Measurements from ENCODE around the gene PAFAH1B1.
A peak's percentile ranks its signal among the peaks of the same experiment; 100 is the strongest.
"Not testable (repeated sequence)": the region's sequence is repeated elsewhere in the genome, so short reads cannot be mapped to it uniquely, and the experiment has no call there.

PAFAH1B1 gene

GRCh38 chr17:2572304-2572609, 21.2 kb upstream of the PAFAH1B1 start:
- H3K27ac Mint-ChIP-seq; H3K9me3 Mint-ChIP-seq; H3K27me3 Mint-ChIP-seq (ENCODE audit: low read depth); H3K36me3 Mint-ChIP-seq (ENCODE audit: low read depth); H3K4me3 Mint-ChIP-seq; H3K4me1 Mint-ChIP-seq (ENCODE audit: low read depth): not testable (repeated sequence)

- H3K27me3 Mint-ChIP-seq (ENCODE audit: low read depth), result peaks cover 5% of the 10 kb centered on the region
- no peak overlapping the region for H3K27ac Mint-ChIP-seq
These were observed 13.3 kb upstream of the PAFAH1B1 start for GRCh38 chr17:2580151-2580550.

DNA sequence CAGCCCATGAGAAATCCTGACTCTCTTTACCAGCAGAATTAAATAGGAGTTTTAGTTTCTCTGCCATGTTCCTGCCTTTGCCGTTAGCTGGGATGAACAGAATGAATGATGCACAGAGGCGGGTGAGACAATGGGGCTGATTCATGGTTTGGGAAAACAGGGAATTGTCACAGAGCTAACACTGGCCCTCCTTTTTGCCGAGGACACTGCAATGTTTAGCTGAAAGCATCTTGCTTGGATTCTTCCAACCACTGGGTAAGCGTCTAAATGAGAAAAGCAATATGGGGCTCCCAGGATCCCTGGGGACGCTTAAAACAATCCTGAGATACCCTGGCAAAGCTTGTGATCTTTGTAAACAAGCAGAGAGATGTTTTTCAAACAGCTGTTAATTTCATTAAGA, 12.8 kb upstream of the PAFAH1B1 start:
- H3K27ac Mint-ChIP-seq, result no peak overlapping the region
- H3K9me3 Mint-ChIP-seq, result no peaks in the 10 kb centered on the region
- no peaks in the 10 kb centered on the region for H3K4me1 Mint-ChIP-seq (ENCODE audit: low read depth)
- H3K27me3 Mint-ChIP-seq (ENCODE audit: low read depth), result peaks cover 5% of the 10 kb centered on the region
- H3K4me3 Mint-ChIP-seq, result no peak overlapping the region
- no peaks in the 10 kb centered on the region for H3K36me3 Mint-ChIP-seq (ENCODE audit: low read depth)

More at GRCh38 chr17:2580151-2580550, 13.3 kb upstream of the PAFAH1B1 start:
- Mint-ChIP-seq H3K9me3 (no peaks in the 10 kb centered on the region), H3K36me3 (ENCODE audit: low read depth) (no peaks in the 10 kb centered on the region), H3K4me1 (ENCODE audit: low read depth) (no peaks in the 10 kb centered on the region), H3K4me3 (no peak overlapping the region)

GRCh38 chr17:2582493-2582892, 11.0 kb upstream of the PAFAH1B1 start:
- Mint-ChIP-seq H3K36me3 (ENCODE audit: low read depth) (no peaks in the 10 kb centered on the region), H3K4me3 (no peak overlapping the region), H3K4me1 (ENCODE audit: low read depth) (no peaks in the 10 kb centered on the region), H3K27ac (no peak overlapping the region), H3K9me3 (no peaks in the 10 kb centered on the region), H3K27me3 (ENCODE audit: low read depth) (peaks cover 10% of the 10 kb centered on the region)

DNA sequence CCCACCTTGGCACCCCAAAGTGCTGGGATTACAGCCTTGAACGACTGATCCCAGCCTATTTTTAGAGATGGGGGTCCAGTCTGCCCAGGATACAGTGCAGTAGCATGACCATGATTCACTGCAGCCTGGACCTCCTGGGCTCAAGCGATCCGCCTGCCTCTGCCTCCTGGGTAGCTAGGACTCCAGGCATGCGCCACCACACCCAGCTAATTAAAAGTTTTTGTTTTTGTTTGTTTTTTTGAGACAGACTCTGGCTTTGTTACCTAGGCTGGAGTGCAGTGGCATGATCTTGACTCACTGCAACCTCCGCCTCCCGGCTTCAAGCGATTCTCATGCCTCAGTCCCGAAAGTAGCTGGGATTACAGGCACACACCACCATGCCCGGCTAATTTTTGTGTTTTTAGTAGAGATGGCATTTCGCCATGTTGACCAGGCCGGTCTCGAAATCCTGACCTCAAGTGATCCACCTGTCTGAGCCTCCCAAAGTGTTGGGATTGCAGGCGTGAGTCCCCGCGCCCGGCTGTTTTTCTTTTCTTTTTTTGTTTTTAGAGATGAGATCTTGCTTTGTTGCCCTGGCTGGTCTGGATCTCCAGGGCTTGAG, 2.3 kb upstream of the PAFAH1B1 start:
- H3K9me3 Mint-ChIP-seq, result no peaks in the 10 kb centered on the region
- no peak overlapping the region for H3K27ac Mint-ChIP-seq
- peaks cover 13% of the 10 kb centered on the region for H3K27me3 Mint-ChIP-seq (ENCODE audit: low read depth)
- H3K4me1 Mint-ChIP-seq (ENCODE audit: low read depth), result peaks cover 14% of the 10 kb centered on the region
- no peak overlapping the region for H3K4me3 Mint-ChIP-seq
- peaks cover 1% of the 10 kb centered on the region for H3K36me3 Mint-ChIP-seq (ENCODE audit: low read depth)

GRCh38 chr17:2593821-2594721, 617 bp downstream of the PAFAH1B1 start:
- Mint-ChIP-seq H3K36me3 (ENCODE audit: low read depth) (peaks cover 8% of the 10 kb centered on the region), H3K4me1 (ENCODE audit: low read depth) (peaks cover 32% of the 10 kb centered on the region), H3K4me3 (peak overlapping the region; percentile 96), H3K9me3 (no peaks in the 10 kb centered on the region), H3K27ac (peak overlapping the region; percentile 95), H3K27me3 (ENCODE audit: low read depth) (peaks cover 5% of the 10 kb centered on the region)

DNA sequence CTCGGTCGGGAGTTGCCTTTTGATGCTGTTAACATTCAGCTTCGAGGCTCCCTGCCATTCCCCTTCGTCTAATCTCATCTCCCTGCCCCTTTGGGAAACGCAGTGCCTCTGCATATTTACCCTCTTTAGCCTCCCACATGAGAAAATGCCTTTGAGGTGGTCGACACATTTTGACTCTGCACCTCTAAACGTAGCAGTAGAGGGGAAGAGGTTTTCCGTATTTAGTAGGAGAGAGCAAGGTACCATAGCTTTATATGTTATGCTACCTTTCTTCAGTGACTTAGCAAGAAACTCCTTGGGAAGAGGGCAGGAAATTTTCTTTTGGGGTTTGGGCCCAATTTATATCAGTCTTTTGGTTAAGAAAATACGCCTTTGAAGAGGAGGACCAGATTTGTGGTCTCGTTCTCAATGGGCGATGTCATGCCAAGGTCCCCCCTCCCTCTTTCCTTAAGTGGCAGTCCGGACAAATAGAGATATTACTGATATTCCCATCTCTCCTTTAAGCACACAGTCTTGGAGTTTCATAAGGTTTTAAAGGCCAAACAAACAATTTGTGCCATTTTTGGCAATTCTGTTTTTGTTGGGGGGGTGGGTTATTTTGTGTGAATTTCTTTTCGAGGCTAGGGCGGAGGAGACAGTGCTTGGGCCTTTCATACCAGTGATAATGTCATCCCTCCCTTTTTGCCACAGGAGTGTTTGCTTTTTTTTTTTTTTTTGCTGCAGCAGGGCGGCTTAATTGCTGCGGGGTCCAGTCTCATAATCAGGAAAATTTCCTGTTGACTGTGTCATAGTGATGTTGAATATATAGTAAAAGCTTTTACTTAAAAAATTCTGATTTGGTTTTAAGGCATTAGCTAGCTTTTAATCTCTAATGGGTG, 1.5 kb downstream of the PAFAH1B1 start:
- peak overlapping the region; percentile 96 for H3K4me3 Mint-ChIP-seq
- peaks cover 37% of the 10 kb centered on the region for H3K4me1 Mint-ChIP-seq (ENCODE audit: low read depth)
- H3K36me3 Mint-ChIP-seq (ENCODE audit: low read depth), result peaks cover 10% of the 10 kb centered on the region
- no peaks in the 10 kb centered on the region for H3K9me3 Mint-ChIP-seq
- H3K27me3 Mint-ChIP-seq (ENCODE audit: low read depth), result peaks cover 5% of the 10 kb centered on the region
- H3K27ac Mint-ChIP-seq, result peak overlapping the region; percentile 95

- Mint-ChIP-seq H3K4me1 (ENCODE audit: low read depth) (peaks cover 37% of the 10 kb centered on the region), H3K36me3 (ENCODE audit: low read depth) (peaks cover 10% of the 10 kb centered on the region), H3K27me3 (ENCODE audit: low read depth) (no peaks in the 10 kb centered on the region), H3K4me3 (peak overlapping the region; percentile 96), H3K9me3 (no peaks in the 10 kb centered on the region), H3K27ac (peak overlapping the region; percentile 24)
These were observed 2.3 kb downstream of the PAFAH1B1 start for GRCh38 chr17:2595716-2596115.

DNA sequence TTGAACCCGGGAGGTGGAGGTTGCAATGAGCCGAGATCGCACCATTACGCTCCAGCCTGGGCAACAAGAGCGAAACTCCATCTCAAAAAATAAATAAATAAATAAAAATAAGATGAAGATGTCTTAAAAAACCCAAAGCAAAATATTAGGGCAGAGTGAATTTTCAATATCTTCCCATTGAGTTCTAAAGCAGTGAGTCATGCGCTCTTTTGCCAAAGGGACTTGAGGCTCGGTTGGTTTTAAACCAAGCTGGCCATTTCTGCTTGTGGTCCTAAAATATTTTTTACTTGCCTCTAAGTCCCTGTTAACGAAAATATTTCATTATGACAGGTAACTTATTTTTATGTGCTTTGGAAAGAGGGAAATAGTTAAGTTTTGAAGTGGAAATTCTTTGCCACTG, 4.7 kb downstream of the PAFAH1B1 start:
- Mint-ChIP-seq H3K9me3 (no peaks in the 10 kb centered on the region), H3K27me3 (ENCODE audit: low read depth) (no peaks in the 10 kb centered on the region), H3K4me1 (ENCODE audit: low read depth) (peaks cover 43% of the 10 kb centered on the region), H3K36me3 (ENCODE audit: low read depth) (peaks cover 15% of the 10 kb centered on the region), H3K4me3 (no peak overlapping the region), H3K27ac (no peak overlapping the region)

DNA sequence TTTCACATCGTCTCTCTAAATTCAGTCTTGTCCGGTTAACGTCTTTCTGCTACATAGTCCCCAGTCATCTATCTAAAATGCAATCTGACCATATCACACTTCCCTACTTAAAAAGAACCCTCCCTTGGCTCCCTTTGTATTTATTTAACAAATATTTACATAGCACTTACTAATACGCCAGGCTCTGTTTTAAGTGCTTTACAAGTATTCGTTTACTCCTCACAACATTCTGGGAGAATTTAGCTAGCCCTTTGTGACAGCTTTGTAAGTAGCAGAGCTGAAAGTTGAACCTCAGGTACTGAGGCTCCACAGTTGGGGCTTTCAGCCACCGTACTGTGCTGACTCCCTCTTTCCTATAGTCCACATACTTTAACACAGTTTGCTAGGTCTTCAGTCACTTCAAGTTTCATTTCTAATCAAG, 9.2 kb downstream of the PAFAH1B1 start:
- H3K36me3 Mint-ChIP-seq (ENCODE audit: low read depth), result peaks cover 16% of the 10 kb centered on the region
- H3K27ac Mint-ChIP-seq, result no peak overlapping the region
- H3K9me3 Mint-ChIP-seq, result no peaks in the 10 kb centered on the region
- H3K4me3 Mint-ChIP-seq, result no peak overlapping the region
- peaks cover 33% of the 10 kb centered on the region for H3K4me1 Mint-ChIP-seq (ENCODE audit: low read depth)
- H3K27me3 Mint-ChIP-seq (ENCODE audit: low read depth), result no peaks in the 10 kb centered on the region

- Mint-ChIP-seq H3K4me1 (ENCODE audit: low read depth) (peaks cover 20% of the 10 kb centered on the region), H3K4me3 (no peak overlapping the region), H3K27ac (no peak overlapping the region)
These were observed 15.0 kb downstream of the PAFAH1B1 start for GRCh38 chr17:2608350-2608913.

DNA sequence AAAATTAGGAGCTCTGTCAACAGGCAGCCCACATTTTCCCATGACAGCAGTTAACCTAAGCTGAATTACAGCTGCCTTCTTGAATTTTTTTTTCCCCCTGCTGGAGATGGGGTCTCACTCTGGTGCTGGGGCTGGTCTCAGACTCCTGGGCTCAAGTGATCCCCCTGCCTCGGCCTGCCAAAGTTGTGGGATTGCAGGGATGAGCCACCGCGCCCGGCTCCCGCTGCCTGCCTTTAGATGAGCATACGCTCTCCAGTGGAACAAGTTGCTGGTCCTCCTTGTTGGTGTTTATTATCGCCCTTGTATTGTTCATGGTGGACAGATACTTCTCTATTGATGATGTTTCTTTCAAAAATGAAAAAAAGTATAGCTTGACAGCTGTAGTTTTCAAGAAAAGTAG, 15.6 kb downstream of the PAFAH1B1 start:
- peaks cover 20% of the 10 kb centered on the region for H3K4me1 Mint-ChIP-seq (ENCODE audit: low read depth)
- peaks cover 9% of the 10 kb centered on the region for H3K36me3 Mint-ChIP-seq (ENCODE audit: low read depth)
- no peak overlapping the region for H3K27ac Mint-ChIP-seq
- no peaks in the 10 kb centered on the region for H3K27me3 Mint-ChIP-seq (ENCODE audit: low read depth)
- H3K9me3 Mint-ChIP-seq, result no peaks in the 10 kb centered on the region
- no peak overlapping the region for H3K4me3 Mint-ChIP-seq

More at GRCh38 chr17:2608350-2608913, 15.0 kb downstream of the PAFAH1B1 start:
- Mint-ChIP-seq H3K36me3 (ENCODE audit: low read depth) (peaks cover 9% of the 10 kb centered on the region), H3K9me3 (no peaks in the 10 kb centered on the region), H3K27me3 (ENCODE audit: low read depth) (no peaks in the 10 kb centered on the region)

DNA sequence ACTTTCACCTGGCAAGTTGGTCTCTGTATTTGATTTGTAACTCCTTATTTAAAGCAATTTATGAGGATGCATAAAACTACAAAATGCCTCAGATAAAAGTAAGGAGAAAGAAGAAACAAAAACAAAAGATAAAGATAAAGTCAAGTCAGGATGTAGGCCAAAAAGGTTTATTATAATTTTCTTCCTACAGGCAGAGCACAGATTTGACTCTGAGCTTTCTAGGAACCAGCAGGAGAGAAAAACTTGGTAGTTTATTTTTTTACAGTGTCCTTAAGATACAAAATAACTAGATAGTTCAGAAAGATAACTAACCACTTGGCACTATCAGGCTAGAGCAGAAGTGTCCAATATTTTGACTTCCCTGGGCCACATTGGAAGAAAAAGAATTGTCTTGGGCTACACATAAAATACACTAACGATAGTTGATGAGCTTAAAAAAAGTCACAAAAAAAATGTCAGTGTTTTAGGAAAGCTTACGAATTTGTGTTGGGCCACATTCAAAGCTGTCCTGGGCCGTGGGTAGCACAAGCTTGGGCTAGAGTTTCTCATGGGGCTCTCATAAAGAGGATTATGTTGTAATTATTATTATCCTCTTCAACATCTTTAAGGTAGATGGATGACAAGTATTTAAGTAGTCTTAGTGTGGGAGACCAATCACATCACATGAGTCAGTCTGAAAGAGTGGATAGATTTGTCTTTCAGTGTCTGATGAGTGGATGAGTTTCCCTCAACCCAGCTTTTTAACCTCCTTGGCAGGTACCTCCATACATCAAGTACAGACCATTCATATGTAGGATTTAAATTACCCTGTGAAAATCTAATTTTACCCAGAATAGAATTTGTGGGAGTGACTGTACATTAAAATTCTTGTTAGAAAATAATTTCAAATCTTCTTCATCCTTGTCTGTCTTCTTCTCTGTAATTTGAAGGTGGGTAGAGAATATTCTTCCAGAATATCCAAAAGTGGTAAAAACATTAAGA, 17.0 kb downstream of the PAFAH1B1 start:
- Mint-ChIP-seq H3K36me3 (ENCODE audit: low read depth) (peaks cover 3% of the 10 kb centered on the region), H3K9me3 (no peaks in the 10 kb centered on the region), H3K4me1 (ENCODE audit: low read depth) (peaks cover 15% of the 10 kb centered on the region), H3K4me3 (no peak overlapping the region), H3K27me3 (ENCODE audit: low read depth) (no peaks in the 10 kb centered on the region), H3K27ac (no peak overlapping the region)

All from T-helper 1 cell treated with Interleukin-12 subunit alpha and Interleukin-12 subunit beta and Interleukin-4 antibody, amounts not matched to agents 30 μg/mL and 1 μg/mL, for 36 hours (primary cell).